DMS 273 treated with DMSO at 0.1 percent for 48 hours (cell line): ENCODE results near the gene FAM168A.

Experiments used
- DNase-seq: peaks from one replicate; lab custom pipeline; 2025; lab: John Stamatoyannopoulos, UW

FAM168A gene, protein sequence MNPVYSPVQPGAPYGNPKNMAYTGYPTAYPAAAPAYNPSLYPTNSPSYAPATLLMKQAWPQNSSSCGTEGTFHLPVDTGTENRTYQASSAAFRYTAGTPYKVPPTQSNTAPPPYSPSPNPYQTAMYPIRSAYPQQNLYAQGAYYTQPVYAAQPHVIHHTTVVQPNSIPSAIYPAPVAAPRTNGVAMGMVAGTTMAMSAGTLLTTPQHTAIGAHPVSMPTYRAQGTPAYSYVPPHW

DNA sequence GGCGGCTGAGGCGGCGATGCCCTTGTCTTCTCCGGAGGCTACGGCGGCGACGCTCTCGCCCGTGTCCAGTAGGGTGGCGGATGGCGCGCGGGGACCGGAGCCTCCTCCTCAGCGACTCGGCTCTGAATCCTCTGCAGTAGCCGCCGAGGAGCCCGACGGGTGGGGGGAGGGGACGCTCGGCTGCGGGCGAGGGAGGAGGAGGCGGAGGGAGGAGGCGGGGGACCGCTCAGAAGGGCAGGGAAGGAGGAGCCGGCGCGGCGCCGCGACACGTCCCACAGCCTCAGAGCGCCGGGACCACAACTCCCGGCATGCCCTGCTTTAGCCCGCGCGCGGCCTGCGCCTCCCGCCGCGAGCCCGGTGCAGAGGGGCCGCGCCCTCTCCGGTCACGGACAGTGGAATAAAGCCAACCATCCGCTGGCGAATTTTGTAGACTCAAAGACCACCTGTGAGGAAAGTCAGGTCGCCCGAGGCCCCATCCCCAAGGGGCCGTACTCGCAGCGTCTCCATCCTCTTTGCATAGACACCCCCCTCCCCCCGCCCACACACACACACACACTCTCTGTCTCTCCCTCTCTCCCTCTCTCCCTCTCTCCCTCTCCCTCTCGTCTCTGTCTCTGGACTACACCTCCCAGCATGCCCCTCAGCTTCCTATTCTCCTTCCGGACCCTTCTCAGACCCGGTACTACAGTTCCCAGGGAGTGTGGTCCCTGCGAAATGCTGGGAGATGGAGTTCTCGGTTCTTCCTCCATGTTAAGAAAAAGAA, at the start of gene FAM168A:
Gene FAM168A, minus strand, starts transcription at position 157 of the 763 bp plus-strand sequence. CDS start 129,638 bp downstream, outside the sequence.
- DNase-seq: peak; percentile 94

DNA sequence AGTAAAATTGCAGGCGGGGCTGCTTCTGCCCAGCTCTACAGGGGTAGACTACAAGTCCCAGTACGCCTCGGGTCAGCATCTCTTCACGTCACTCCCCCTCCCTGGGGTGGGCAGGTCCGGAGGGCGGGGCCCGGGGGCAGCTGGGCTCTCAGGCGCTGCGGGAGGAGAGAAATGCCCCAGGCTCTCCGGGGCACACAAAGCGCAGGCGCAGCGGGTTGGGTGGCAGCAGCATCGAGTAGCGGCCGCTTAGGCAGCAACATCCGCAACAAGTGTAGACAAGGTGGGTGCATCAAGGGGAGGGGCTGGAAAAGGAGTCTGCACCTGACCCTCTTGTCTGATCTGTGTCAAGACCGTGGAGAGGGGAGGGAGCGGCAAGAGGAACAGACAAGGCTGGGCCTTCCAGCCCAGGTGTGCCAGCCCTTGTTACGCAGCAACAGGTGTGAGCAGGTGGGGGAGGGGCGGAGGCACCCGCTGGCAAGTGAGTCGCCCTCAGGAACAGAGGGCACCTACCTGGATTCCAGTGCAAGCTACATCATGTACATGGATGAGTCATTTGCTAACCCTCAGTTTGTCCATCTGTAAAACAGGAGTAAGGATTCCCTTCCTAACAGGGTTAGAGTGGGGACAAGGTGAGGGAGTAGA, 49.7 kb upstream of the FAM168A start:
- DNase-seq: peak; percentile 64

DNA sequence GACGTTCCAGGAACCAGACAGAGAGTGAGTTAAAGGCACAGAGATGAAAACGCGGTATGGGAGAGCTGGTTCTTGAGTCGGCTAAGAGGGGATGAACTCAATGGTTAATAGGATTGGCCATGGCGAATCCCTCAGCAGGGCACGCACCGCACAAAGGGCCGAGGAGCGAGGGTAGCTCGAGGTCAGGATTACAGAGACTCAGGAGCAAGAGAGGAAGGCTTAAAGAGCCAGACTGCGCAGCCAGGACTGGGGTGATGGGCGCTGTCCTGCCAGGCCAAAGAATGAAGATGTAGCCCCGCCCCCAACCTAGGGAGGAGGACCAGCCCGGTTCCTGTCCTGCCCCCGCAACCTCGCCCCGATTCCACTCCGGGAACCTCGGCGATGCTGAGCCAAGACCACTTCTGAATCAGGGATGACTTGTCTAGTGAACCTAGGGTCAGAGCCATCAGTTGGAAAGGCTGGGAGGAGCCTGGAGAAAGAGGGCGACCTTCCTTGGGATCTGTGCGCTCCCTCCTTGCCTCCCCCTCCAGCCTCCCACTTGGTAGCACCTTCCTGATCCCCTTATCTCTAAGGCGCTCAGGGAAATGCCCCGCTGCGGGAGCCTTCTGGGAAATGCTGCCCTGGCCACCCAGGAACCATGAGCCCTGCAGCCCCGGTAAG, 48.2 kb upstream of the FAM168A start, which contains the start of gene PLEKHB1:
Gene PLEKHB1, plus strand, starts transcription at position 610 of the 660 bp plus-strand sequence. Its CDS starts 28 bp downstream, at position 638.
- DNase-seq: no peak

DNA sequence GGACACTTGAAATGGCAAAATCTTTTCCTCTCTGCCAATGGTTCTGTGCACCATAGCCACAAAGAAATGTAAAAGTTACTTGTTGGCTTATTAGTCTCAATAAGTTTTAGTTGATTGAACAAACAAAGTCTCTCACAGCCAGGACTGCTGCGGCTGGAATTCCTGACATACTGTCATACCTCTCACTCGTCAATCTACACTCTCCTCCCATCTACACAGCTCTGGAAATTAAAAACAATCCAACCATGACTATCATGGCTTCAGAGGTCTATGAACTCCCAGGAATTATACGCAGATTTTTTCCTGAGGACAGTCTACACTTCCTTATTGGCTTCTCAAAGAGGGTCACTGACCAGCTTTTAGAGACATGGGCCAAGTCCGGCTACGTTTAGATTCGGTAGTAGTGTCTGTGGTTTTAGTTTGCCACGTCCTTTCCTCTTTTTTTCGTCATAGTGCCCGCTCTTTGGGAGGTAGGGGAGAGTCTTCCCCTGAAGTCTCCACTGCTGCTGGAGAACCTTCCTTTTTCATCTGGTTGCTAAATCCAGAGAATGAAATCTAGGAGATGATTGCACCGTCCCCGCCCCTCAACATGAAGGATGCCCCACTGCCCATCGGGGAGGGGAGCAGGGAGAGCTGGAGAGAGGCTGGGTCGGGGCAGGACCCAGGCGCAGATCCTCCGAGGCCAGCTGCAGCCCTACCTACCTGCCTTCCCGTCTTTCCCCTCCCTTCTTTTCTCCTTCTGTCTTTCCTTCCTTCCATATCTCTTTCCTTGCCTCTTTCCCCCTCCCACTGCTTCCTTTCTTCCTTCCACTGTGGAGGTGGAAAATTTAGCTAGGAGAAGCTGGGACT, 47.4 kb upstream of the FAM168A start:
- no peak for DNase-seq

DNA sequence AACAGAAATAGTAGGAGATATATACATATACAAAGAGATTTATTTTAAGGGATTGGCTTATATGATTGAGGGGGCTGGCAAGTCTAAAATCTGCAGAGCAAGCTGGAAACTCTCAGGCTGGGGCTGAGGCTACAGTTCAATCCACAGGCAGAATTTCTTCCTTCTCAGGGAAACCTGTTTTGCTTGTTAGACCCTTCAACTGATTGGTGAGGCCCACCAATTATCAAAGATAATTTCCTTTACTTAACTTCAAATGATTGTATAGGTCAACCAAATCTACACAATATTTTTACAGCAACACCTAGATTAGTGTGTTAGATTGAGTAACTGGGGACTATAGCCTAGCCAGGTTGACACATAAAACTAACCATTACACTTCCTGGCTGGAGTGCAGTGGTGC, 43.8 kb upstream of the FAM168A start:
- DNase-seq: no peak

DNA sequence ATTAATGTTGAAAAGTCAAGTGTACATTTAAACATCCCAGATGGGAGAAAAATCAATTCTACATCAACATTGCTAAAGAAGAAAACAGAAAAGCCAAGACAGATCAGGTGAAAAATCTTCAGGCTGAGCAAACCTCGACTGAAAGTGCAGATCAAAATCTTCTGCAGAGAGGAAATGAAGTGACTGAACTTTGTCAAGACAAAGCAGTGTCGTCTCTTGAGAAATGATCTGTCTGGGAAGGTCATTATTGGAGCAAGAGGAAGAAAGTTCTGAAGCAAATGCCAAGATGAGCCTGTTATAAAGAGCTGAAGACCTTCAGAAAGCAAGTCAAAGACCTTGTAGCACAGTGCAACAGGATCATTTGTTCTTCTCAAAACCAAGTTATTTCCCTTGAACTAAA, 42.7 kb upstream of the FAM168A start:
- DNase-seq: no peak

DNA sequence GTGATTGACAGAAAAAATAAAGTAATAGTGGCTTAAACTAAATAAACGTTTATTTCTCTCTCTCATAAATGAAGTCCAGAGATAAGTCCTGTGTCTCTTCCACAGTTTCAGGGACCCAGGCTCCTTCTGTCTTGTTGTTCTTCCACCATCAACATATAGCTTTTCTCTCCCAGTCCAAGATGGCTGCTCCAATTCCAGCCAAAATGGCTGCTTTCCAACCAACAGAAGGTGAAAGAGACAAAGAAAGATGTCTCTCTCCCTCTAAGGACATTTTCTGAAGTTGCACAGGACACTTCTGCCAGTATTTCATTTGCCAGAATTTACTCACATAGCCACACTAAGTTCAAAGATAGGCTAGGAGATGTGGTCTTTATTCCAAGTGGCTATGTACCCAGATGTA, 39.1 kb upstream of the FAM168A start:
- DNase-seq: no peak

DNA sequence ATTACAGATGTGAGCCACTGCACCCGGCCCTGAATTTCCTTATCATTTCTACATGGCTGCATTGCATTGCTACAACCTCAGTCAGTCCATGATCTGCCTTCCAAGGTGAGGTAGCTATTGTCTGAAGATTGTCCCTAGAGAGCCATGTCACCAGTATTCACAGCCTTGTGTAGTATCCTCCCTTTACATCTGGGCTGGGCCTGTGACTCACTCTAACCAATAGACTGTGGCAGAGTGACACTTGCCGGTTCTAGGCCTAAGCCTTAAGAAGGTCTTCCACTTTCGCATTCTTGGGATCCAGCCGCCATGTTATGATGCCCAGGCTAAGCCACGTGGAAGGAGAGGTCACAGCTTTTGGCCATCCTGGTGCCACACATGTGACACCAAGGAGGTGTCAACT, 38.3 kb upstream of the FAM168A start:
- no peak for DNase-seq

DNA sequence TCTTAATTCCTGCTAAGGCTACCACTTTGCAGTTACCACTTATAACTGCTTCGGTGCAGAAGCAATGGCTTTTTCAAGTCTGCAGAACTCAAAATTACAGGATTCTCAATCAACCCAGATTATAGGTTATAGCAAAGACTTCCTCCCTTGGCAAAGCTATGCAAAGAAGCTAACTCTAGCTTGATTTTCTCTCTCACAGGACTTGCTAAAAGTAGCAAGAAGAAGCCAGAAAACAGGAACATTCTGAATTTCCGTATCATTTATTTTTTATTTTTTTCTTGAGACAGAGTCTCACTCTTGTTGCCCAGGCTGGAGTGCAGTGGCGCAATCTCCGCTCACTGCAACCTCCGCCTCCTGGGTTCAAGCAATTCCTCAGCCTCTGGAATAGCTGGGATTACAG, 37.8 kb upstream of the FAM168A start:
- no peak for DNase-seq

DNA sequence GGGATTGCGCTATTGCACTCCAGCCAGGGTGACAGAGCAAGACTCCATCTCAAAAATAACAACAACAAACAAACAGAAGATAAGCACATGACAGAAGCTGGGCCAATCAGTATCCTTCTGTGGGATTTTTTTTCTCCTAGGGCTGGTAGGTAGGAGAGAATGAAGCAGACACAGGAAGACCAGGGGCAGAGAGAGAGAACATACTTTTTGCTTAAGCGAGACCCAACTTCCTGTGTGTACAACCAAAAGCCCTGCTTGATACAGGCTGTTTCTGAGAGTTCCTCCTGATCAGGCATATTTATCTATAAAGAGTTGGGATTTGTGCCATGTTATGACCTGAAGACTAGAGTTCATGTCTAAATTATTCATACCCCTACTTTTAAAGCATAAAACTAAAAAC, 36.1 kb upstream of the FAM168A start:
- no peak for DNase-seq

DNA sequence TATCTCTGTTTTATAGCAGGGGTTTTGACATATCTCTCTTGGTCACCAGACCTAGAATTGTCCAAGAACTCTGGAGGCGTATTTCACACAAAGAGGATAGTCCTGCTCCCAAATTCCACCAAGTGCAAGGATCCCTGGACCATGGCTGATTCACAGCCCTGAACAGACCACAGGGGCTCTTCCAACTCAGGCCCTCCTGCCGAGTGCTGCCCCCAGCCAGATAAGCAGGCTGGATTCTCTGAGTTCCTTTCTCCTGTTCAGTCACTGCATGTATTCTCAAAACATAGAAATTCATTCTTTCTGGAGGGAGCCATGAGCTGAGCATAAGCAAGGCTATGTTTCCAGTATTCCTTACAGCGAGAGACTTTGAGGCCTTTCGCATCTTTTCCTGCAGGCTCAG, 35.1 kb upstream of the FAM168A start:
- no peak for DNase-seq

DNA sequence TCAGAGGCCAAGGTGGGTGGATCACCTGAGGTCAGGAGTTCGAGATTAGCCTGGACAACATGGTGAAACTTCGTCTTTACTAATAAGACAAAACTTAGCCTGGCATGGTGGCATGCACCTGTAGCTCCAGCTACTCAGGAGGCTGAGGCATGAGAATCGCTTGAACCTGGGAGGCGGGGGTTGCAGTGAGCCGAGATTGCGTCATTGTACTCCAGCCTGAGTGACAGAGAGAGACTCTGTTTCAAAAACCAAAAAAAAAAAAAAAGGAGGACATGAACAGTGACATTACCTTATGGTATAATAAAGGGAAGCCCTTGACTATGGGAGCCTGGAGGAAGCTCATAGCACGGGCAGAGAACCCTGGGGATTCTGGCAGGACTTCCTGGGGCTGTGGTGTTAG, 32.0 kb upstream of the FAM168A start:
- DNase-seq: no peak

DNA sequence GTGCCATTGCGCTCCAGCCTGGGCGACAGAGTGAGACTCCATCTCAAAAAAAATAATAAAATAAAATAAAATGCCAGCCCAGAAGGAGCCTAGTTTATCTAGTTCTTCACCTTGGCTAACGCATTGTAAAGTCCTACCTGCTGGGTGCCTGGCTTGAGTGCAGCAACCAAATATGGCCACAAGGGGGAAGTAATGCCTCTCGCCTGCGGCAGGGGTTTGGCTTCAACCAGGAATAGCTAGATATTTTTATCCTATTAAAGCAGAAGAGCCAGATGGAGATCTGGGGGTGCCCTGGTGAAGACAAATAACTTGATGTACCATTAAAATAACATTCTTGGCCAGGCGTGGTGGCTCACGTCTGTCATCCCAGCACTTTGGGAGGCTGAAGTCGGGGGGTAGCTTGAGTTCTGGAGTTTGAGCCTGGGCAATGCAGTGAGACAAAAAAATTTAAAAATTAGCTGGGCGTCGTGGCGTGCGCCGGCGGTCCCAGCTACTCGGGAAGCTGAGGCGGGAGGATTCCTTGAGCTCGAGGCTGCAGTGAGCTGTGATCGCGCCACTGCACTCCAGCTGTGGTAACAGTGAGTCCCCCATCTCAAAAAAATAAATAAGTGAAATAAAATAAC, 27.9 kb upstream of the FAM168A start:
- DNase-seq: peak; percentile 67

DNA sequence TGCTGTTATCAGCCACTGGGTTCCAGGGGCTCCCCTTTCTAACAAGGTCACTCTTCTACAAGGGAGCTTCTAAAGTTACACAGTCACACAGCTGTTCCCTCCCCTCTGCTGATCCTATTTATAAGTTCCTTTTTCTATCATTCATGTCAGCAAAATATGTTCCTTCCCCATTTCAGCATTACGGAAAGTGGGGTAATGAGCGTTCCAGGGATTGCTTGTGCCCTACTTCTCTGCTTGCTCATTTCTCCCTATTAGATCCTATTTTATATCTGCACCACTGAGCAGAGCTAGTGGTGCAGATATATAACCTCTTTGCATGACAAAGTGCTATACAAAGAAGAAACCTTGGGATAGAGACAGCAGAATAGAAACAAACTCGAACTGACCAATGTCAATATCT, 25.8 kb upstream of the FAM168A start:
- no peak for DNase-seq

DNA sequence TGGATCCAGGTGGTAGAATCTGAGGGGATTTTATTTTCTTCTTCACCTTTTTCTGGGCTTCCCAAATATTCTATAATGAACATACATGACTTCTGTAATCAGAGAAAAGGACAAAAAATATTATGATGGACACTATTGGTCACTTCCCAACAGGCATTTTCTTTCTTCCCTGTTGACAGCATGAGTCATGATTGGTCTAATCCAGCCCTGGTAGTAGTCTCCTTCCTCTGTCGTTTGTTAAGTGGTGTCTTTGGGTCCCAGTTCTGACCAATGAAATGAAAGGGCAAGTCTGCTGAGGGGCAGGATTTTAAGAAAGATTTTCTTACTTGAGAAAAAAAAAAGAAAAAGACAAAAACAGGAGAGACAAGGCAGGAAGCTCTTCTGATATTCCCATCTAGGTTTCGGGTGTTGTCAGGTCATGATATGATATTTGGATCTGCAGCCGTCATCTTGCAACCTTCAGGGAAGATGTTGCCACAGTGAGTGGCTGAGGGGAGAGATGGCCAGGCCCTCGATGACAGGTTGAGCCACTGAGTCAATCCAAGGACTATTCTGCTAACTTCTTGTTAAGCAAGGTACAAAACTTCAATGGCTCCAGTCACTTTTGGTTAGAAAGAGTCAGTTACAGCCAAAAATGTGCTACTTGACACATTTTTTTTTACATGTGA, 25.1 kb upstream of the FAM168A start:
- DNase-seq: no peak

DNA sequence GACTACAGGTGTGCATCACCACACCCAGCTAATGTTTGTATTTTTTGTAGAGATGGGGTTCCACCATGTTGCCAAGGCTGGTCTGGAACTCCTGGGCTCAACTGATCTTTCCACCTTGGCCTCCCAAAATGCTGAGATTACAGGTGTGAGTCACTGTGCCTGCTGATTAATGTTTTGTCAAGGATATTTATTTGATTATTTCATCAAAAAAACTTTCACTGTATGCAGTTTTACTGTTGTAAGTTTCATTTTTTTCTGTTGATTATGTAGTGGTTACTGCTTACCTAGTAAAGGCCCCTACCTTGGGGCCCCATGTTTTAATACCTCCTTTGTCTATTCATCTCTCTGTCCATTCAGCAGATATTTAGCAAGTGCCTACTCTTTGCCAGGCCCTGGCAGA, 16.7 kb upstream of the FAM168A start:
- no peak for DNase-seq

DNA sequence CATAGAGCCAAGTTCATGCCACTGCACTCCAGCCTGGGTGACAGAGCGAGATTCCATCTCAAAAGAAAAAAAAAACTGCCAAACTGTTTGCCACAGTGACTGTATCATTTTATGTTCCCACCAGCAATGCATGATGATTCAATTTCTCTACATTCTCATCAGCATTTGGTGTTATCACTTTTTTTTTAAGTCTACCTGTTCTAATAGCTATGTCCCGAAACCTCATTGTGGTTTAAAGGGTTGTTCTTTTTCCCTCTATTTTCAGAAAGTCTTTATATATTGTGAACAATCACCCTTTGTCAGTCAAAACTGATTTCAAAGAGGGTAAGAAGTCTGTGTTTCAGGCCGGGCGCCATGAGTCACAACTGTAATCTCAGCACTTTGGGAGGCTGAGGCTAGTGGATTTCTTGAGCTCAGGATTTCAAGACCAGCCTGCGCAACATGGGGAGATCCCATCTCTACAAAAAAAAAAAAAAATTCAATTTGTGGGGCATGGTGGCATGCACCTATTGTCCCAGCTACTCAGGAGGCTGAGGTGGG, 14.8 kb upstream of the FAM168A start:
- no peak for DNase-seq

DNA sequence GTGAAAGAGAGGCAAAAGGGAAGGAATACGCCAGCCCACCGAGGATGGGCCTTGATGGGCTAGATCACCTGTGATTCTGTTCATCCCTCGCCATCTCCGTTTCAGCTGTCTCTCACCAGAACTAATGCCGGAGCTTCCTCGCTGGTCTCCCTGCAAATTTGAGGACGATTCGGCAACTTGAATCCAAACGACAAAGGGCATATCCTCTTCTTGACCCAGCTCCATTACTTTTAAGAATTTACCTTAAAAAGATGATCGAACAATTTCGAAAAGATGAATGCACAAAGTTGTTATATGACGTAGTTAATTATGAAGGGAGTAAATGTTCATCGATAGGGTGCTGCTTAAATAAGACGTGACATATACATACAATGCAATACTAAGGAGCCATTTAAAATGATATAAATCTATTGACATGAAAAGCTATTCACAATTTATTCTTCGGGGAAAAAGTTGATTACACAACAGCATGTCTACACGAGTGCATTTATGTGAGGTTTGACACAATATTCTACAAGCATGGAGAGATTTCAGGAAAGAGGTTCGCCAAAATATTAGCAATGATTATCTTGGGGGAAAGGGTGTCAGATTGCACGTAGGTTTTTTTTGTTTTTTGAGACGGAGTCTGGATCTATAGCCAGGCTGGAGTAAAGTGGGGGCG, 937 bp upstream of the FAM168A start:
- no peak for DNase-seq

DNA sequence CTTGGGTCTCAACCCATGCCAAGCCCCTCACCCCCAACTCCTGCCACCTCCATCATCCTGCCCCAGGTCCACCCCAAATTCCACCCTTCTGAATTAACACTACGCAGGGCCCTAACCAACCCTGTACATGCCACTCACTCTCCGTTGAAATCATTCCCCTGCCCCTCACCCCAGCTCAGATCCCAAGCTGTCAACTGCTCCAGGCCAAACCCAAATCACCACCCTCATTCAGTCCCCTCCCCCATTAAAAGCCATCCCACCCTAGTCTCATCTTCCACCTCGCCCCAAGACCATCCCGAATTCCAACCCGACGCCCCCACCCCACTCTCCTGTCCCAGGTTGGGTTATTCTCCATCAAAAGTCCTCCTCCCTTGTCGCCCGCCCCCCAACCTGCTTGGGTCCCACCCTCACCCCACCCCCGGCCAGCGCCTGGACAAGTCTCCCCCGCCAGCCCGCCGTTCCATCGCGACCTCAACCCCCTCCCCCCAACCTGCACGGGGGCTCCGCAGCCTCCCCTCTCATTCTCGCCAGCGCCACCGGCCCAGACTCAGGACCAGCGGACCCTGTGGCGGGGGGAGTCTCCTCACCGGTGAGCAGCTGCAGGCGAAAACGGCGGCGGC, 466 bp downstream of the FAM168A start:
- no peak for DNase-seq
